Natural killer cell treated with Interleukin-12 subunit alpha and Interleukin-12 subunit beta and Interleukin-15 and Interleukin-18, amount 100 ng/mL, for 72 hours (primary cell): ENCODE results near the gene SERF1A. TPM values are rescaled to one million over a fixed set of nuclear protein-coding genes. Genes with fewer than 3 reads are reported as not detected.
"Not testable (repeated sequence)": the region's sequence is repeated elsewhere in the genome, so short reads cannot be mapped to it uniquely, and the experiment has no call there.

Experiments
- ATAC-seq, 2 donors: fragments of 150-1000 bp; cut with Tn5 transposase in 1 of 2; sonication (Bioruptor Pico), chemical (Tn5 transposase) in 1 of 2; 2 replicates each; pipeline ENCODE4 v1.10.0; 2021
- DNase-seq: peaks from one replicate; pipeline ENCODE4 v3.0.0; 2022; ENCODE audit warnings: low spot score
- H3K27ac Mint-ChIP-seq, 2 donors: 1 replicate in 1 of 2; 2 replicates in 1 of 2; pipeline ENCODE4 v1.8.0; 2022; ENCODE audit warnings: mixed read lengths in 2 of 2, mild to moderate bottlenecking in 1 of 2, moderate library complexity in 1 of 2
- H3K27me3 Mint-ChIP-seq, 2 donors: 1 replicate in 1 of 2; 2 replicates in 1 of 2; pipeline ENCODE4 v1.8.0; 2022; ENCODE audit warnings: mixed read lengths in 2 of 2
- H3K36me3 Mint-ChIP-seq: one replicate; pipeline ENCODE4 v1.8.0; 2022; ENCODE audit warnings: mixed read lengths
- H3K4me1 Mint-ChIP-seq, 2 donors: 1 replicate in 1 of 2; 2 replicates in 1 of 2; pipeline ENCODE4 v1.8.0; 2022; ENCODE audit warnings: low read depth in 2 of 2, mixed read lengths in 2 of 2, mild to moderate bottlenecking in 1 of 2
- H3K4me3 Mint-ChIP-seq: one replicate; pipeline ENCODE4 v1.8.0; 2022; ENCODE audit warnings: mixed read lengths
- H3K9me3 Mint-ChIP-seq: 2 replicates; pipeline ENCODE4 v1.8.0; 2022; ENCODE audit warnings: mixed read lengths
- total RNA-seq, 2 donors: library from RNA; stranded (reverse); gene quantifications; one replicate each; pipeline ENCODE4 v1.2.3, GENCODE V29; 2022

Gene SERF1A
- 10 to 100 TPM; 10.8 to 11.3 TPM for total RNA-seq

DNA sequence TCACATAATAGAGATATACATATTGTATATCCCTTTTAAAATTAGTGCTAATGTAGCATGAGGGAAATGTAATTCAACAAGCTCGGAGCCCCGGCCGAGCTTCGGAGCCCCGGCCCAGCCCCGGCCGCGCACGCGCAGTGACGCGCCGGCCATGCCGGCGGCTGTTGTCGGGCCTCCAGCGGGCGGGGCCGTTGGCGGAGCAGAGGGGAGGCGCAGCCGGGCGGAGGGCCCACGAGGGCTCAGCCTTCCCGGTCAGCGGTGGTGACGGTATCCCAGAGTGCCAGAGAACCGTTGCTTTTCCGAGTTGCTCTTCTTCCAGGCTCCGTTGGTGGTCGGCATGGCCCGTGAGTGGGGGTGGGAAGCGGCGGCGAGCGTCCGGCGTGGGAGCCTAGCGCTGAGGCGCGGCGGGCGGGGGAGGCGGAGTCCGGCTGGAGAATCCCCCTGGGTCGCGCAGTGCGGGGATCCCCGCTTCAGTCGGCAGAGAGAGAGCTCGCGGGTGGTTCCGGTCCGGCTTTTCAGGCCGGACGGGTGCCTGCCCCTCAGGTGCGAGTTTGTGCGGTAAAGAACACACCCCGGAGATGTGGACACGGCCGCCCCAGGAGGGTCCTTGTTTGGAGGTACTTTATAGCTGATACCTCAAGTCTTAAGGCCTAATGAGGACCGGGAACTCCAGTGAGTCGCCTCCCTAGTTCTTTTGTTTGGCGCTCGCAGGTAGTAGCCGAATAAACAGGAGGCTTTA lies at the start of gene SERF1A:
Gene SERF1A (plus strand): TSS at position 137 of the 739 bp plus-strand sequence. CDS start 201 bp downstream, at position 338.
- H3K4me3 Mint-ChIP-seq, H3K27me3 Mint-ChIP-seq, H3K36me3 Mint-ChIP-seq, H3K27ac Mint-ChIP-seq, H3K4me1 Mint-ChIP-seq, DNase-seq, H3K9me3 Mint-ChIP-seq: not testable (repeated sequence)
- peak; percentile 96 to 97 for ATAC-seq

DNA sequence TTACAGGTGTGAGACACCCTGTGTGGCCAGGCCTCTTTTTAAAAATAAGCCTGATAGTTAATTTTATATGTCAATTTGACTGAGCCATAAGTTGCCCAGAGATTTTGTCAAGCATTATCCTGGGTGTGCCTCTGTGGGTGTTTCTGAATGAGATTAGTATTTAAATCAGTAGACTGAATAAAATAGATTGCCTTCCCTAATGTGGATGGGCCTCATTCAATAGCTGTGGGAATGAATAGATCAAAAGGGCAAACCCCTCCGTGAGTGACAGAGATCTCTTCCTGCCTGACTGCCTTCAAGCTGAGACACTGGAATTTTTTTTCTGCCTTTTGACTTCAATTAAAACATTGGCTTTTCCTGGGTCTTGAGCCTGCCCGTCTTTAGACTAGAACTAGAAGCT lies 33.7 kb upstream of the SERF1A start:
- not testable (repeated sequence) for H3K27me3 Mint-ChIP-seq, H3K27ac Mint-ChIP-seq, DNase-seq, H3K9me3 Mint-ChIP-seq, H3K4me1 Mint-ChIP-seq, H3K4me3 Mint-ChIP-seq, H3K36me3 Mint-ChIP-seq, ATAC-seq

DNA sequence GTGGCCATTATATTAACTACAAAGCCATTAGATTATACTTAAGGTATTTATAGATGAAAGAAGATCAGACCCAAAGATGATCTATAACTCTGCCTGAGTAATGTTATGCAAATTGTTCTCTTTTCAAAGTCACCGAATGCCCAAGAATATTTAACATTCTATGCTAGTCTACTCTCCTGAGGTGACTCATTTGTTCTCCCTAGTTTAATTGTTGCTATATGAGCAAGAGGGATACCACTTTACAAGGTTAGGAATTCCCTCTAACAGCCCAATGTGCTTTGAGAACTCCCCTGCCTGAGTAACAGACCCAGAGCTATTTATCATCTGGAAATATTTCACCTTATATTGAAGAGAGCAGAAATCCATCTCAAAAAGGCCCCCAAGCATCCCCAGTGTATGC lies 29.8 kb upstream of the SERF1A start:
- not testable (repeated sequence) for H3K4me3 Mint-ChIP-seq, H3K9me3 Mint-ChIP-seq, DNase-seq, H3K36me3 Mint-ChIP-seq, H3K27ac Mint-ChIP-seq, H3K4me1 Mint-ChIP-seq, H3K27me3 Mint-ChIP-seq, ATAC-seq

- H3K27me3 Mint-ChIP-seq, H3K27ac Mint-ChIP-seq, H3K9me3 Mint-ChIP-seq, ATAC-seq, H3K36me3 Mint-ChIP-seq, H3K4me3 Mint-ChIP-seq, H3K4me1 Mint-ChIP-seq, DNase-seq: not testable (repeated sequence)
Observed at GRCh38 chr5:70896076-70896475, 4.4 kb upstream of the SERF1A start.

GRCh38 chr5:70901272-70901571 lies 753 bp downstream of the SERF1A start:
- not testable (repeated sequence) for H3K27me3 Mint-ChIP-seq, H3K4me1 Mint-ChIP-seq, DNase-seq, H3K27ac Mint-ChIP-seq, H3K4me3 Mint-ChIP-seq, H3K9me3 Mint-ChIP-seq, H3K36me3 Mint-ChIP-seq
- peak in 1 of 2 donors; percentile 5 for ATAC-seq

GRCh38 chr5:70906624-70907023 lies 6.2 kb downstream of the SERF1A start:
- H3K36me3 Mint-ChIP-seq, H3K27ac Mint-ChIP-seq, H3K27me3 Mint-ChIP-seq, H3K4me3 Mint-ChIP-seq, ATAC-seq, H3K9me3 Mint-ChIP-seq, H3K4me1 Mint-ChIP-seq, DNase-seq: not testable (repeated sequence)

DNA sequence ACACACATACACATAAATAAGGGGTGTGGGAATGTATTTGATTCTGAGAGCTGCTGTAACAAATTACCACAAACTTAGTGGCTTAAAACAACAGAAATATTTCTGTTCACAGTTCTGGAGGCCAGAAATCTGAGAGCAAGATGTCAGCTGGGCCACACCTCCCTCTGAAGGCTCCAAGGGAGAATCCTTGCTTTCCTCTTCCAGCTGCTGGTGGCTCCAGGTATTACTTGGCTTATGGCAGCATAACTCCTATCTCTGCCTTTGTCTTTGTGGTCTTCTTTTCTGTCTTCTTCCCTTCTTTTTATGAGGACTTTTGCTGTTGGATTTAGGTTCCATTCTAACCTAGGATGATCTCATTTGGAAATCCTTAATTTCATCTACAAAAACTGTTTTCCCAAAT lies 16.4 kb downstream of the SERF1A start:
- ATAC-seq, H3K27ac Mint-ChIP-seq, H3K27me3 Mint-ChIP-seq, H3K9me3 Mint-ChIP-seq, H3K36me3 Mint-ChIP-seq, DNase-seq, H3K4me1 Mint-ChIP-seq, H3K4me3 Mint-ChIP-seq: not testable (repeated sequence)

GRCh38 chr5:70925211-70925562 lies 24.7 kb downstream of the SERF1A start:
- H3K27ac Mint-ChIP-seq, H3K27me3 Mint-ChIP-seq, H3K9me3 Mint-ChIP-seq, ATAC-seq, DNase-seq, H3K36me3 Mint-ChIP-seq, H3K4me3 Mint-ChIP-seq, H3K4me1 Mint-ChIP-seq: not testable (repeated sequence)

DNA sequence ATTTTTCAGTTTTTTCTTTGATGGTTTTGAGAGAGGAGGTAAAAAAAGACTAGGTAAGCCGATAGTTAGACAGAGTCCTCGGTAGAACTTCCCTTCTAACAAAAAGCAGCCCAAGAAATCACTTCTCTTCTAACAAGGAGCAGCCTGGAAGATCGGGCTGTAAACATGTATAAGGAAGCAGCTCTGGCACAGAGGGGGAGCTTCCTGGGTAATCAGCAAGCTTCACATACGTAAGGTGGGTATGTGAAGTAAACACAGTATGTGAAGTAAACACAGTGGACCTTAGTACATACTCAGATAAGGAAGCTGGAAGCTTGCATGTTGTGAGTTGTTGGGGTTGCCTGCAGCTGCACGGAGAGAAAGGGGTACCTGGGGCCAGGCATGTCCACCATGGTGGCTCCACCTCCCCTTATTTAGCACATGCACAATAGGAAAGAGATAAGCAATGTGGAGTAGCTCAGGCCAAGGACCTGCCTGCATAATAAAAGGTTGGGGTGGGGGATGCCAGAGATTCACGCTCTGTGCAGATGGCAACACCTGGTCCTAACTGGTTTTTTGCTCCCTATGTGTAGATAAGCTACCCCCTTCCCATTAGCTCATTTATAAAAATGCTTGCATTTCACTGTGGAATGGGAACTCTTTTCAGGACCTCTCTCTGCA lies 31.4 kb downstream of the SERF1A start:
- not testable (repeated sequence) for ATAC-seq, H3K4me1 Mint-ChIP-seq, H3K27me3 Mint-ChIP-seq, DNase-seq, H3K36me3 Mint-ChIP-seq, H3K4me3 Mint-ChIP-seq, H3K9me3 Mint-ChIP-seq, H3K27ac Mint-ChIP-seq

GRCh38 chr5:70932560-70932959 lies 32.1 kb downstream of the SERF1A start:
- H3K4me3 Mint-ChIP-seq, ATAC-seq, H3K36me3 Mint-ChIP-seq: not testable (repeated sequence)

GRCh38 chr5:70953068-70953467 lies 52.6 kb downstream of the SERF1A start:
- H3K4me1 Mint-ChIP-seq, H3K9me3 Mint-ChIP-seq, H3K27ac Mint-ChIP-seq, DNase-seq, H3K27me3 Mint-ChIP-seq, H3K4me3 Mint-ChIP-seq, H3K36me3 Mint-ChIP-seq, ATAC-seq: not testable (repeated sequence)

More at GRCh38 chr5:70932560-70932959, 32.1 kb downstream of the SERF1A start:
- not testable (repeated sequence) for H3K27me3 Mint-ChIP-seq, H3K4me1 Mint-ChIP-seq, DNase-seq, H3K27ac Mint-ChIP-seq, H3K9me3 Mint-ChIP-seq

Other genes starting within 250 kb of the SERF1A start
- gene SMN1, start 24.4 kb downstream of the SERF1A start, total RNA-seq, result 10 to 100 TPM; 37.8 to 61.8 TPM
- gene NAIP, start 124.7 kb downstream of the SERF1A start, total RNA-seq, result 10 to 100 TPM in 1 of 2 donors, 1 to 10 TPM in 1; 7.7 to 14.6 TPM
- 10 to 100 TPM; 13.4 to 29.1 TPM for gene GTF2H2, start 167.0 kb downstream of the SERF1A start, total RNA-seq